Liver (tissue), 9 donors: ENCODE results near the gene FREM2. TPM values are rescaled to one million over a fixed set of nuclear protein-coding genes. Genes with fewer than 3 reads are reported as not detected.

ENCODE experiments used
- DNase-seq: peaks from one replicate; pipeline ENCODE4 v3.0.0-alpha.2; 2017; ENCODE audit warnings: low spot score
- H3K27ac ChIP-seq, 2 donors: one replicate each; pipeline ENCODE4 v1.7.0; 2013; ENCODE audit warnings: inconsistent platforms in 2 of 2, low read length in 2 of 2, control low read depth in 1 of 2, low read depth in 1 of 2, mild to moderate bottlenecking in 1 of 2
- H3K27me3 ChIP-seq, 4 donors: one replicate each; pipeline versions ENCODE4 v1.6.1 to v1.7.0; 2013; ENCODE audit warnings: low read length in 3 of 4, inconsistent platforms in 1 of 4, mild to moderate bottlenecking in 1 of 4, moderate library complexity in 1 of 4; ENCODE audit not compliant: control insufficient read depth in 4 of 4, insufficient read depth in 4 of 4
- H3K36me3 ChIP-seq, 4 donors: one replicate each; pipeline versions ENCODE4 v1.6.1 to v1.7.0; 2013; ENCODE audit warnings: low read length in 3 of 4, mild to moderate bottlenecking in 3 of 4, low read depth in 1 of 4, moderate library complexity in 1 of 4; ENCODE audit not compliant: control insufficient read depth in 4 of 4, insufficient read depth in 3 of 4
- H3K4me1 ChIP-seq, 4 donors: one replicate each; pipeline versions ENCODE4 v1.6.1 to v1.7.0; 2013; ENCODE audit warnings: low read length in 3 of 4, mild to moderate bottlenecking in 3 of 4, moderate library complexity in 1 of 4; ENCODE audit not compliant: control insufficient read depth in 4 of 4, insufficient read depth in 4 of 4
- H3K4me3 ChIP-seq, 3 donors: one replicate each; pipeline versions ENCODE4 v1.6.1 to v1.7.0; 2013; ENCODE audit warnings: low read length in 3 of 3, control low read depth in 1 of 3, low read depth in 1 of 3, mild to moderate bottlenecking in 1 of 3
- H3K9ac ChIP-seq, 2 donors: one replicate each; pipeline ENCODE4 v1.7.0; 2013; ENCODE audit warnings: low read length in 2 of 2, mild to moderate bottlenecking in 2 of 2, moderate library complexity in 2 of 2, control low read depth in 1 of 2, low read depth in 1 of 2
- H3K9me3 ChIP-seq, 4 donors: one replicate each; pipeline versions ENCODE4 v1.6.1 to v1.7.0; 2013; ENCODE audit warnings: low read length in 3 of 4; ENCODE audit not compliant: control insufficient read depth in 4 of 4
- ATF3 ChIP-seq: IDR thresholded peaks from 2 replicates; pipeline ENCODE4 v1.6.1; 2016; ENCODE audit warnings: antibody characterized with exemption
- CTCF ChIP-seq: fragments of 150-350 bp; IDR thresholded peaks from 2 replicates; pipeline ENCODE4 v1.5.1; 2017; ENCODE audit warnings: improper control_type of control experiment, low read depth, low read length; ENCODE audit not compliant: missing input control
- EGR1 ChIP-seq, 2 donors: IDR thresholded peaks; 2 replicates each; pipeline ENCODE4 v1.6.1; 2016 to 2018; ENCODE audit warnings: antibody characterized with exemption in 2 of 2, low read depth in 2 of 2
- FOXA1 ChIP-seq: IDR thresholded peaks from 2 replicates; pipeline ENCODE4 v1.6.1; 2016; ENCODE audit warnings: antibody characterized with exemption
- FOXA2 ChIP-seq: IDR thresholded peaks from 2 replicates; pipeline ENCODE4 v1.6.1; 2016; ENCODE audit warnings: antibody characterized with exemption
- GABPA ChIP-seq, 2 donors: IDR thresholded peaks in 1 of 2; conservative IDR thresholded peaks in 1 of 2; 2 replicates each; pipeline ENCODE4 v1.6.1; 2016; ENCODE audit warnings: antibody characterized with exemption in 2 of 2, mild to moderate bottlenecking in 1 of 2, moderate library complexity in 1 of 2
- HNF4A ChIP-seq, 2 donors: conservative IDR thresholded peaks; 2 replicates each; pipeline ENCODE4 v1.6.1; 2016; ENCODE audit warnings: antibody characterized with exemption in 2 of 2, mild to moderate bottlenecking in 2 of 2
- HNF4G ChIP-seq: IDR thresholded peaks from 2 replicates; pipeline ENCODE4 v1.6.1; 2016; ENCODE audit warnings: antibody characterized with exemption
- JUND ChIP-seq, 2 donors: IDR thresholded peaks; 2 replicates each; pipeline ENCODE4 v1.6.1; 2016; ENCODE audit warnings: antibody characterized with exemption in 2 of 2
- MAX ChIP-seq: IDR thresholded peaks from 2 replicates; pipeline ENCODE4 v1.6.1; 2016; ENCODE audit warnings: antibody characterized with exemption
- NR2F2 ChIP-seq: IDR thresholded peaks from 2 replicates; pipeline ENCODE4 v1.6.1; 2016; ENCODE audit warnings: antibody characterized with exemption
- RAD21 ChIP-seq, 2 donors: IDR thresholded peaks; 2 replicates each; pipeline ENCODE4 v1.6.1; 2016; ENCODE audit warnings: antibody characterized with exemption in 2 of 2, mild to moderate bottlenecking in 2 of 2
- REST ChIP-seq: IDR thresholded peaks from 2 replicates; pipeline ENCODE4 v1.6.1; 2016; ENCODE audit warnings: antibody characterized with exemption, mild to moderate bottlenecking
- RXRA ChIP-seq, 2 donors: IDR thresholded peaks; 2 replicates each; pipeline ENCODE4 v1.6.1; 2017 to 2018; ENCODE audit warnings: antibody characterized with exemption in 2 of 2, mild to moderate bottlenecking in 1 of 2
- SP1 ChIP-seq: IDR thresholded peaks from 2 replicates; pipeline ENCODE4 v1.6.1; 2018; ENCODE audit warnings: antibody characterized with exemption, mild to moderate bottlenecking
- TAF1 ChIP-seq: conservative IDR thresholded peaks from 2 replicates; pipeline ENCODE4 v1.6.1; 2016; ENCODE audit warnings: antibody characterized with exemption, mild to moderate bottlenecking
- YY1 ChIP-seq: IDR thresholded peaks from 2 replicates; pipeline ENCODE4 v1.6.1; 2016; ENCODE audit warnings: antibody characterized with exemption, mild to moderate bottlenecking
- ZBTB33 ChIP-seq: IDR thresholded peaks from 2 replicates; pipeline ENCODE4 v1.6.1; 2016; ENCODE audit warnings: antibody characterized with exemption
- WGBS: extraction: QIAGEN DNeasy Blood & Tissue Kit; methylation state at CpG from one replicate; pipeline ENCODE4 v1.1.7; 2013; 5-methylcytosine and 5-hydroxymethylcytosine counted together
- polyA plus RNA-seq, 2 donors: library from polyadenylated mRNA; stranded (reverse) in 1 of 2; unstranded in 1 of 2; fragments of 200-250 nt in 1 of 2; fragments of >200 nt in 1 of 2; fragmentation: Nextera tagmentation in 1 of 2; extraction: Ambion mirVana in 1 of 2; gene quantifications; one replicate each; pipeline versions ENCODE4 v1.2.1 to v1.2.3, GENCODE V29; 2013 to 2015
- total RNA-seq, 2 donors: library from RNA; depleted of rRNA; stranded (reverse); fragments of >200 nt; gene quantifications; one replicate each; pipeline ENCODE4 v1.2.3, GENCODE V29; 2014
- donor health status: healthy.
- donor health status: healthy.
- donor health status: healthy.
- donor health status: healthy.
- donor health status: healthy.

Gene FREM2
- total and polyA plus RNA-seq, 4 donors, result 0.17 to 1.7 (median 0.37) TPM

- Histone ChIP-seq H3K27me3 (peaks cover 0 to 4% (median 0%) of the 10 kb centered on the region in 4 donors), H3K4me1 (peaks cover 3 to 29% (median 25%) of the 10 kb centered on the region in 4 donors), H3K27ac (no peak overlapping the region), H3K4me3 (no peak overlapping the region), H3K9ac (no peak overlapping the region), H3K36me3 (no peaks in the 10 kb centered on the region), H3K9me3 (no peaks in the 10 kb centered on the region)
- WGBS, result 92% methylated on average over 2 of the region's 2 CpGs
- TF ChIP-seq HNF4G, result no peak
- TF ChIP-seq FOXA1, result no peak
- no peak for TF ChIP-seq CTCF
- no peak for TF ChIP-seq YY1
- TF ChIP-seq RXRA (IDR thresholded peaks at IDR 0.05), result no peak
- TF ChIP-seq GABPA (IDR thresholded peaks at IDR 0.05 in 1 of 2, conservative IDR thresholded peaks at IDR 0.05 in 1 of 2), result no peak
- no peak for TF ChIP-seq ATF3
- no peak for TF ChIP-seq TAF1
- no peak for TF ChIP-seq SP1
- no peak for TF ChIP-seq ZBTB33
- no peak for TF ChIP-seq HNF4A (conservative IDR thresholded peaks at IDR 0.05)
- TF ChIP-seq FOXA2, result no peak
- no peak for TF ChIP-seq JUND (IDR thresholded peaks at IDR 0.05)
- no peak for TF ChIP-seq NR2F2
- TF ChIP-seq RAD21 (IDR thresholded peaks at IDR 0.05), result no peak
- no peak for TF ChIP-seq REST
- TF ChIP-seq EGR1 (IDR thresholded peaks at IDR 0.05; ENCODE audit: low read depth in 2 of 2), result no peak
- TF ChIP-seq MAX, result no peak
- DNase-seq, result no peak
These were observed 3.4 kb downstream of the FREM2 start for GRCh38 chr13:38690231-38690630.
